ENCODE measurements around the gene RSPH6A.

Gene RSPH6A

GRCh38 chr19:45814851-45815480 lies at the start of gene RSPH6A:
RSPH6A (minus strand) TSS chr19:45815308; CDS start chr19:45815176, 132 bp downstream.
- FAIRE-seq (no peak), DNase-seq (ENCODE audit: extremely low spot score, insufficient read length, low read depth) (no peak)

- FAIRE-seq (no peak), DNase-seq (ENCODE audit: extremely low spot score, insufficient read length, low read depth) (no peak)
These were observed 49.5 kb upstream of the RSPH6A start for GRCh38 chr19:45864629-45865082.

GRCh38 chr19:45863840-45864628 lies 48.9 kb upstream of the RSPH6A start, which contains the start of gene FOXA3:
FOXA3 (plus strand) TSS chr19:45864326; CDS start chr19:45864457, 131 bp downstream.
- peak; percentile 64 for DNase-seq (ENCODE audit: extremely low spot score, insufficient read length, low read depth)
- FAIRE-seq, result no peak

GRCh38 chr19:45863335-45863839 lies 48.3 kb upstream of the RSPH6A start:
- DNase-seq (ENCODE audit: extremely low spot score, insufficient read length, low read depth) (no peak), FAIRE-seq (no peak)

GRCh38 chr19:45862564-45863334 lies 47.6 kb upstream of the RSPH6A start, which contains the start of gene SYMPK:
SYMPK (minus strand) TSS chr19:45863147; CDS start chr19:45854495, 8,652 bp downstream.
- FAIRE-seq (peak; percentile 99), DNase-seq (ENCODE audit: extremely low spot score, insufficient read length, low read depth) (peak; percentile 99)

GRCh38 chr19:45862271-45862563 lies 47.1 kb upstream of the RSPH6A start:
- FAIRE-seq (no peak), DNase-seq (ENCODE audit: extremely low spot score, insufficient read length, low read depth) (no peak)

GRCh38 chr19:45860359-45861259 lies 45.5 kb upstream of the RSPH6A start:
- FAIRE-seq, result no peak
- DNase-seq (ENCODE audit: extremely low spot score, insufficient read length, low read depth), result no peak

- DNase-seq (ENCODE audit: extremely low spot score, insufficient read length, low read depth) (no peak), FAIRE-seq (no peak)
These were observed 39.2 kb upstream of the RSPH6A start for GRCh38 chr19:45854167-45854778.

GRCh38 chr19:45852983-45853382 lies 37.9 kb upstream of the RSPH6A start:
- DNase-seq (ENCODE audit: extremely low spot score, insufficient read length, low read depth) (no peak), FAIRE-seq (no peak)

- no peak for FAIRE-seq
- no peak for DNase-seq (ENCODE audit: extremely low spot score, insufficient read length, low read depth)
These were observed 37.1 kb upstream of the RSPH6A start for GRCh38 chr19:45852145-45852750.

GRCh38 chr19:45848922-45849321 lies 33.8 kb upstream of the RSPH6A start:
- FAIRE-seq (no peak), DNase-seq (ENCODE audit: extremely low spot score, insufficient read length, low read depth) (no peak)

- FAIRE-seq, result no peak
- no peak for DNase-seq (ENCODE audit: extremely low spot score, insufficient read length, low read depth)
These were observed 32.6 kb upstream of the RSPH6A start for GRCh38 chr19:45847663-45848062.

- DNase-seq (ENCODE audit: extremely low spot score, insufficient read length, low read depth) (no peak), FAIRE-seq (no peak)
These were observed 27.1 kb upstream of the RSPH6A start for GRCh38 chr19:45842198-45842597.

- DNase-seq (ENCODE audit: extremely low spot score, insufficient read length, low read depth), result no peak
- FAIRE-seq, result no peak
These were observed 19.9 kb upstream of the RSPH6A start for GRCh38 chr19:45834970-45835369.

GRCh38 chr19:45828945-45829344 lies 13.8 kb upstream of the RSPH6A start:
- DNase-seq (ENCODE audit: extremely low spot score, insufficient read length, low read depth) (no peak), FAIRE-seq (no peak)

GRCh38 chr19:45828523-45828922 lies 13.4 kb upstream of the RSPH6A start:
- FAIRE-seq, result no peak
- no peak for DNase-seq (ENCODE audit: extremely low spot score, insufficient read length, low read depth)

GRCh38 chr19:45827459-45828093 lies 12.5 kb upstream of the RSPH6A start:
- FAIRE-seq (no peak), DNase-seq (ENCODE audit: extremely low spot score, insufficient read length, low read depth) (no peak)

- FAIRE-seq (no peak), DNase-seq (ENCODE audit: extremely low spot score, insufficient read length, low read depth) (no peak)
These were observed 11.8 kb upstream of the RSPH6A start for GRCh38 chr19:45826934-45827333.

All from GM18507 (cell line).